Mesenteric fat pad (tissue), 1 donor: ENCODE results near the gene WLS. TPM values are rescaled to one million over a fixed set of nuclear protein-coding genes. Genes with fewer than 3 reads are reported as not detected.
"Not testable (repeated sequence)": the region's sequence is repeated elsewhere in the genome, so short reads cannot be mapped to it uniquely, and the experiment has no call there.

Experiments used
- DNase-seq: peaks from one replicate; pipeline ENCODE4 v3.0.0-alpha.2; 2020; ENCODE audit warnings: low spot score
- long read RNA-seq: library from polyadenylated mRNA; unstranded; transcript quantifications from one replicate; pipeline ENCODE4 v2.0.0, GENCODE V29; 2020
- total RNA-seq: library from RNA; stranded (reverse); fragmentation: NEBNext Ultra II Directional; extraction: Animal tissue kit (Norgen Biotek cat#: 25700); gene quantifications from one replicate; pipeline ENCODE4 v1.2.1, GENCODE V29; 2021
- donor health status: DM: yes; HTN: yes; CAD: no.

Gene WLS
- total RNA-seq, result 43.0 TPM
- long read RNA-seq, transcript WLS-201 (12 exons, 2,748 nt), result major isoform, 15 of 51 reads
- long read RNA-seq, partial matches to known transcripts, result 3 of 51 reads
- long read RNA-seq, other reads (novel, unspliced or antisense), result 33 of 51 reads

GRCh38 chr1:68232289-68233148, at the start of gene WLS:
Gene WLS, minus strand, starts transcription at chr1:68232523. Its CDS starts 224 bp downstream, at chr1:68232299.
- no peak for DNase-seq

GRCh38 chr1:68280286-68280685, 48.0 kb upstream of the WLS start:
- no peak for DNase-seq

GRCh38 chr1:68279846-68280245, 47.5 kb upstream of the WLS start:
- no peak for DNase-seq

- DNase-seq, result no peak
Measured at GRCh38 chr1:68278221-68278620, 45.9 kb upstream of the WLS start.

- no peak for DNase-seq
Measured at GRCh38 chr1:68276448-68276847, 44.1 kb upstream of the WLS start.

- no peak for DNase-seq
Measured at GRCh38 chr1:68273530-68273929, 41.2 kb upstream of the WLS start.

- no peak for DNase-seq
Measured at GRCh38 chr1:68271596-68271995, 39.3 kb upstream of the WLS start.

GRCh38 chr1:68270951-68271350, 38.6 kb upstream of the WLS start:
- DNase-seq, result no peak

GRCh38 chr1:68269637-68270430, 37.5 kb upstream of the WLS start:
- DNase-seq, result no peak

GRCh38 chr1:68268896-68269483, 36.7 kb upstream of the WLS start:
- DNase-seq, result no peak

GRCh38 chr1:68256824-68257223, 24.5 kb upstream of the WLS start:
- DNase-seq, result not testable (repeated sequence)

GRCh38 chr1:68255301-68255700, 23.0 kb upstream of the WLS start:
- DNase-seq, result no peak

- no peak for DNase-seq
Measured at GRCh38 chr1:68254667-68255226, 22.4 kb upstream of the WLS start.

GRCh38 chr1:68237040-68237439, 4.7 kb upstream of the WLS start:
- DNase-seq, result no peak

- no peak for DNase-seq
Measured at GRCh38 chr1:68234094-68234493, 1.8 kb upstream of the WLS start.

- no peak for DNase-seq
Measured at GRCh38 chr1:68233202-68233601, 879 bp upstream of the WLS start.

- no peak for DNase-seq
Measured at GRCh38 chr1:68231627-68232288, 565 bp downstream of the WLS start.

- no peak for DNase-seq
Measured at GRCh38 chr1:68230901-68231626, 1.3 kb downstream of the WLS start.

- no peak for DNase-seq
Measured at GRCh38 chr1:68230484-68230802, 1.9 kb downstream of the WLS start.
